ENCODE data around the gene DENND10.

DNA sequence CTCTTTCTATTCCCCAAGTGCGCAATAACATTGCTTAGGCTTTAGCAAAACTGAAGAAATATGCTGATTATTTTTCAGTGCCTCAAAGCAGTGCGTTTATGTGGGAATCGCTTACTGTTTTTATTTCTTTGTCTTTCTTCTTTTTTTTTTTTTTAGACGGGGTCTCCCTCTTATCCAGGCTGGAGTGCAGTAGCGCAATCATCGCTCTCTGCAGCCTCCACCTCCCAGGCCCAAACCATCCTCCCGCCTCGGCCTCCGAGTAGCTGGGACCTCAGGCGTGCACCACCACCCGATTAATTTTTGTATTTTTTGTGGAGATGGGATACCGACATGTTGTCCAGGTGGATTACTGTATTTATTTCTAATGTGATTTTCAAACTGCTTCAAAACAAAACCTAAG, 1.2 kb downstream of the DENND10 start:
- TF ChIP-seq, protein P1, sequence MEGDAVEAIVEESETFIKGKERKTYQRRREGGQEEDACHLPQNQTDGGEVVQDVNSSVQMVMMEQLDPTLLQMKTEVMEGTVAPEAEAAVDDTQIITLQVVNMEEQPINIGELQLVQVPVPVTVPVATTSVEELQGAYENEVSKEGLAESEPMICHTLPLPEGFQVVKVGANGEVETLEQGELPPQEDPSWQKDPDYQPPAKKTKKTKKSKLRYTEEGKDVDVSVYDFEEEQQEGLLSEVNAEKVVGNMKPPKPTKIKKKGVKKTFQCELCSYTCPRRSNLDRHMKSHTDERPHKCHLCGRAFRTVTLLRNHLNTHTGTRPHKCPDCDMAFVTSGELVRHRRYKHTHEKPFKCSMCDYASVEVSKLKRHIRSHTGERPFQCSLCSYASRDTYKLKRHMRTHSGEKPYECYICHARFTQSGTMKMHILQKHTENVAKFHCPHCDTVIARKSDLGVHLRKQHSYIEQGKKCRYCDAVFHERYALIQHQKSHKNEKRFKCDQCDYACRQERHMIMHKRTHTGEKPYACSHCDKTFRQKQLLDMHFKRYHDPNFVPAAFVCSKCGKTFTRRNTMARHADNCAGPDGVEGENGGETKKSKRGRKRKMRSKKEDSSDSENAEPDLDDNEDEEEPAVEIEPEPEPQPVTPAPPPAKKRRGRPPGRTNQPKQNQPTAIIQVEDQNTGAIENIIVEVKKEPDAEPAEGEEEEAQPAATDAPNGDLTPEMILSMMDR (IDR thresholded peaks at IDR 0.05) = no peak
- TF ChIP-seq RELA (CRISPR knock-in tag; IDR thresholded peaks at IDR 0.05; ENCODE audit: borderline replicate concordance) (no peak), KAT7 (CRISPR knock-in tag; IDR thresholded peaks at IDR 0.05; ENCODE audit: borderline replicate concordance) (no peak)
- TF ChIP-seq, protein P2, sequence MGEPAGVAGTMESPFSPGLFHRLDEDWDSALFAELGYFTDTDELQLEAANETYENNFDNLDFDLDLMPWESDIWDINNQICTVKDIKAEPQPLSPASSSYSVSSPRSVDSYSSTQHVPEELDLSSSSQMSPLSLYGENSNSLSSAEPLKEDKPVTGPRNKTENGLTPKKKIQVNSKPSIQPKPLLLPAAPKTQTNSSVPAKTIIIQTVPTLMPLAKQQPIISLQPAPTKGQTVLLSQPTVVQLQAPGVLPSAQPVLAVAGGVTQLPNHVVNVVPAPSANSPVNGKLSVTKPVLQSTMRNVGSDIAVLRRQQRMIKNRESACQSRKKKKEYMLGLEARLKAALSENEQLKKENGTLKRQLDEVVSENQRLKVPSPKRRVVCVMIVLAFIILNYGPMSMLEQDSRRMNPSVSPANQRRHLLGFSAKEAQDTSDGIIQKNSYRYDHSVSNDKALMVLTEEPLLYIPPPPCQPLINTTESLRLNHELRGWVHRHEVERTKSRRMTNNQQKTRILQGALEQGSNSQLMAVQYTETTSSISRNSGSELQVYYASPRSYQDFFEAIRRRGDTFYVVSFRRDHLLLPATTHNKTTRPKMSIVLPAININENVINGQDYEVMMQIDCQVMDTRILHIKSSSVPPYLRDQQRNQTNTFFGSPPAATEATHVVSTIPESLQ (CRISPR knock-in tag; IDR thresholded peaks at IDR 0.05) = no peak
